Spleen (tissue), 7 donors: Measurements from ENCODE around the gene PNLIP.

ENCODE experiments used
- POLR2A ChIP-seq, 3 donors: fragments of 450-650 bp; IDR thresholded peaks; one replicate each; pipeline ENCODE4 v1.5.1; 2017; ENCODE audit warnings: antibody characterized with exemption in 3 of 3, mild to moderate bottlenecking in 1 of 3
- POLR2AphosphoS5 ChIP-seq, 3 donors: sonication (generic); formaldehyde crosslinking; IDR thresholded peaks; one replicate each; pipeline ENCODE4 v1.5.1; 2017; ENCODE audit warnings: antibody characterized with exemption in 3 of 3
- TF ChIP-seq, protein P1 (sequence below), 11 experiments: fragments of 200-600 bp in 7 of 11; fragments of 450-650 bp in 4 of 11; sonication (generic) in 4 of 11; IDR thresholded peaks in 8 of 11; conservative IDR thresholded peaks in 3 of 11; 1 replicate in 7 of 11; 2 replicates in 4 of 11; pipeline versions ENCODE4 v1.4.0 to v1.8.0; 2016 to 2021; ENCODE audit warnings: antibody characterized with exemption in 11 of 11, inconsistent platforms in 4 of 11, mild to moderate bottlenecking in 1 of 11
- donor health status: DM: no; HTN: no; CAD: no; lungs with moderate emphysema.
- donor health status: DM: no; HTN: no; CAD: no.
- donor health status: DM: no; HTN: no; CAD: no.

GRCh38 chr10:116504786-116505185, 40.9 kb upstream of the PNLIP start:
- TF ChIP-seq, protein P1, sequence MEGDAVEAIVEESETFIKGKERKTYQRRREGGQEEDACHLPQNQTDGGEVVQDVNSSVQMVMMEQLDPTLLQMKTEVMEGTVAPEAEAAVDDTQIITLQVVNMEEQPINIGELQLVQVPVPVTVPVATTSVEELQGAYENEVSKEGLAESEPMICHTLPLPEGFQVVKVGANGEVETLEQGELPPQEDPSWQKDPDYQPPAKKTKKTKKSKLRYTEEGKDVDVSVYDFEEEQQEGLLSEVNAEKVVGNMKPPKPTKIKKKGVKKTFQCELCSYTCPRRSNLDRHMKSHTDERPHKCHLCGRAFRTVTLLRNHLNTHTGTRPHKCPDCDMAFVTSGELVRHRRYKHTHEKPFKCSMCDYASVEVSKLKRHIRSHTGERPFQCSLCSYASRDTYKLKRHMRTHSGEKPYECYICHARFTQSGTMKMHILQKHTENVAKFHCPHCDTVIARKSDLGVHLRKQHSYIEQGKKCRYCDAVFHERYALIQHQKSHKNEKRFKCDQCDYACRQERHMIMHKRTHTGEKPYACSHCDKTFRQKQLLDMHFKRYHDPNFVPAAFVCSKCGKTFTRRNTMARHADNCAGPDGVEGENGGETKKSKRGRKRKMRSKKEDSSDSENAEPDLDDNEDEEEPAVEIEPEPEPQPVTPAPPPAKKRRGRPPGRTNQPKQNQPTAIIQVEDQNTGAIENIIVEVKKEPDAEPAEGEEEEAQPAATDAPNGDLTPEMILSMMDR (IDR thresholded peaks at IDR 0.05 in 8 of 11, conservative IDR thresholded peaks at IDR 0.05 in 3 of 11) = no peak
- no peak for TF ChIP-seq POLR2A (IDR thresholded peaks at IDR 0.05)
- TF ChIP-seq POLR2AphosphoS5 (IDR thresholded peaks at IDR 0.05) = no peak
